Naive thymus-derived CD4-positive, alpha-beta T cell (primary cell): ENCODE results near the gene NME3. TPM values are rescaled to one million over a fixed set of nuclear protein-coding genes. Genes with fewer than 3 reads are reported as not detected.

Source experiments
- ATAC-seq: fragments of 150-1000 bp; cut with Tn5 transposase; 2 replicates; pipeline ENCODE4 v1.10.0; 2021; ENCODE audit warnings: mild to moderate bottlenecking, moderate library complexity
- CTCF ChIA-PET: fragments of 350-600 bp; sonication (Branson Sonifier 250); formaldehyde crosslinking; loops from one replicate; lab custom pipeline; 2021; ENCODE audit warnings: antibody characterized with exemption; lab: Charles Lee
- POLR2A ChIA-PET: fragments of 350-600 bp; sonication (Branson Sonifier 250); formaldehyde crosslinking; loops from one replicate; lab custom pipeline; 2021; ENCODE audit warnings: antibody characterized with exemption, inconsistent platforms; lab: Charles Lee
- DNase-seq, 9 donors: peaks; one replicate each; pipeline versions ENCODE4 v3.0.0 to v3.0.0-alpha.2; 2020 to 2022; ENCODE audit warnings: mixed read lengths in 1 of 9
- H3K27ac ChIP-seq: one replicate; pipeline ENCODE4 v1.7.0; 2013; ENCODE audit warnings: mild to moderate bottlenecking, low read depth, low read length, moderate library complexity
- H3K27me3 ChIP-seq, 2 donors: one replicate each; pipeline ENCODE4 v1.7.0; 2013; ENCODE audit warnings: low read length in 2 of 2, mild to moderate bottlenecking in 2 of 2, moderate library complexity in 2 of 2; ENCODE audit not compliant: control insufficient read depth in 2 of 2, insufficient read depth in 2 of 2
- H3K36me3 ChIP-seq, 3 experiments: 1 replicate in 2 of 3; 2 replicates in 1 of 3; pipeline ENCODE4 v1.7.0; 2013; ENCODE audit warnings: low read length in 3 of 3, mild to moderate bottlenecking in 3 of 3, moderate library complexity in 1 of 3; ENCODE audit not compliant: insufficient read depth in 3 of 3, control insufficient read depth in 2 of 3
- H3K4me1 ChIP-seq, 2 donors: one replicate each; pipeline ENCODE4 v1.7.0; 2013; ENCODE audit warnings: low read length in 2 of 2, mild to moderate bottlenecking in 2 of 2, moderate library complexity in 1 of 2; ENCODE audit not compliant: control insufficient read depth in 2 of 2, insufficient read depth in 2 of 2
- H3K4me3 ChIP-seq: 2 replicates; pipeline ENCODE4 v1.7.0; 2013; ENCODE audit warnings: mild to moderate bottlenecking, low read length
- H3K9me3 ChIP-seq, 3 experiments: 1 replicate in 2 of 3; 2 replicates in 1 of 3; pipeline ENCODE4 v1.7.0; 2013; ENCODE audit warnings: low read length in 3 of 3; ENCODE audit not compliant: control insufficient read depth in 2 of 3
- H3K27ac Mint-ChIP-seq, 9 donors: one replicate each; pipeline ENCODE4 v1.8.0; 2020 to 2022; ENCODE audit warnings: mixed read lengths in 9 of 9, mild to moderate bottlenecking in 8 of 9, moderate library complexity in 5 of 9, inconsistent platforms in 2 of 9
- H3K27me3 Mint-ChIP-seq, 5 donors: one replicate each; pipeline ENCODE4 v1.8.0; 2021 to 2022; ENCODE audit warnings: mixed read lengths in 5 of 5, mild to moderate bottlenecking in 1 of 5
- H3K36me3 Mint-ChIP-seq, 5 donors: one replicate each; pipeline ENCODE4 v1.8.0; 2020 to 2022; ENCODE audit warnings: mixed read lengths in 5 of 5, mild to moderate bottlenecking in 3 of 5, inconsistent platforms in 1 of 5
- H3K4me1 Mint-ChIP-seq, 7 donors: one replicate each; pipeline ENCODE4 v1.8.0; 2020 to 2022; ENCODE audit warnings: mixed read lengths in 7 of 7, mild to moderate bottlenecking in 3 of 7, inconsistent platforms in 1 of 7
- H3K4me3 Mint-ChIP-seq, 10 donors: one replicate each; pipeline ENCODE4 v1.8.0; 2020 to 2022; ENCODE audit warnings: mild to moderate bottlenecking in 10 of 10, mixed read lengths in 10 of 10, moderate library complexity in 6 of 10, inconsistent platforms in 2 of 10
- H3K9me3 Mint-ChIP-seq, 11 donors: one replicate each; pipeline ENCODE4 v1.8.0; 2020 to 2022; ENCODE audit warnings: mixed read lengths in 11 of 11, mild to moderate bottlenecking in 4 of 11, inconsistent platforms in 1 of 11, moderate library complexity in 1 of 11
- intact Hi-C, 2 donors: fragments of 100-400 bp; cut with micrococcal nuclease; formaldehyde crosslinking; loops; one replicate each; pipeline ENCODE4 v1.15.1; 2023
- polyA plus RNA-seq, 2 donors: library from polyadenylated mRNA; unstranded; fragments of 300-500 nt; fragmentation: Illumina TruSeq; gene quantifications; one replicate each; pipeline ENCODE4 v1.2.3, GENCODE V29; 2021
- total RNA-seq, 6 experiments: library from RNA in 5 of 6; stranded (reverse) in 5 of 6; gene quantifications; 1 replicate in 5 of 6; 2 replicates in 1 of 6; pipeline ENCODE4 v1.2.3 and lab custom pipeline; 2021 to 2026

Gene NME3
- total and polyA plus RNA-seq, 7 experiments from 2014 or later, result 49.4 to 81.5 (median 70.6) TPM

GRCh38 chr16:1791256-1791942 is 20.1 kb upstream of the NME3 start:
- Mint-ChIP-seq H3K36me3 (peaks cover 0 to 5% (median 1%) of the 10 kb centered on the region in 5 donors), H3K4me3 (no peak overlapping the region), H3K27me3 (no peaks in the 10 kb centered on the region), H3K4me1 (peaks cover 0 to 5% (median 0%) of the 10 kb centered on the region in 7 donors), H3K27ac (no peak overlapping the region), H3K9me3 (no peaks in the 10 kb centered on the region)
- Histone ChIP-seq H3K27ac (no peak overlapping the region), H3K9me3 (no peaks in the 10 kb centered on the region), H3K4me3 (no peak overlapping the region), H3K4me1 (no peaks in the 10 kb centered on the region), H3K36me3 (peaks cover 0 to 59% (median 4%) of the 10 kb centered on the region in 3 experiments), H3K27me3 (no peaks in the 10 kb centered on the region)
- ChIA-PET CTCF (no interaction called here), POLR2A (interaction anchor here (0.8 kb wide), 1 partner anchor 9 kb away, joined by 3 read pairs; the partner anchor contains the start of genes NUBP2 and SPSB3)
- intact Hi-C loops, result no loop called here
- no peak for ATAC-seq
- DNase-seq, result no peak

DNA sequence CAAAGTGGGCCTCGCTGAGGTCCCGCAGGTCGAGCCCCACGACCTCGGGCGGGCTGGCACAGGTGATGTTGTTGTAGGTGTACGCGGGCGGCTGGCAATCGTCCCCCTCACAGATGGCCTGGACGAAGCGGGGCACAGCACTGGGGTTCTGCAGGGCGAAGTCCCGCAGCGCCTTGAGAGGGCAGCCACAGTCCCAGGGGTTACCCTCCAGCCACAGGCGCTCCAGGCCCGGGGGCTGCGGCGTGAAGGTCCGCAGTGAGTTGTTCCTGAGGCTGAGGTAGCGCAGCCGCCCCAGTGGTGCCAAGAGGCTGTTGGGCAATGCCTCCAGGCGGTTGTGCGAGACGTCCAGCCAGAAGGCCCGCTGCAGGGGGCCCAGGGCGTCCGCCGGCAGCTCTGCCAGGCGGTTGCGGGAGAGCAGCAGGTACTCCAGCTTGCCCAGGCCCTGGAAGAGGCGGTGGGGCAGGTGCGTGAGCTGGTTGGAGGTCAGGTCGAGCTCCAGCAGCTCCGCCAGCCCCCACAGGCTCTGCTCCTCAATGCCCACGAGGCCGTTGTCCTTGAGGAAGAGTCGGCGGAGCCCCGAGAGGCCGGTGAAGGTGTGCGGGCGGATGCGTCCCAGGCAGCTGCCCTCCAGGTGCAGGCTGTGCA is 19.4 kb upstream of the NME3 start:
- Mint-ChIP-seq H3K9me3 (no peaks in the 10 kb centered on the region), H3K27ac (no peak overlapping the region), H3K4me3 (no peak overlapping the region), H3K36me3 (peaks cover 0 to 5% (median 1%) of the 10 kb centered on the region in 5 donors), H3K4me1 (peaks cover 0 to 5% (median 2%) of the 10 kb centered on the region in 7 donors), H3K27me3 (no peaks in the 10 kb centered on the region)
- CTCF ChIA-PET, result no interaction called here
- Histone ChIP-seq H3K9me3 (no peaks in the 10 kb centered on the region), H3K4me1 (peaks cover 0 to 3% of the 10 kb centered on the region in 2 donors), H3K27me3 (no peaks in the 10 kb centered on the region), H3K27ac (no peak overlapping the region), H3K36me3 (peaks cover 0 to 66% (median 4%) of the 10 kb centered on the region in 3 experiments), H3K4me3 (no peak overlapping the region)
- intact Hi-C loops, result no loop called here
- POLR2A ChIA-PET, result interaction anchor here (0.8 kb wide), 1 partner anchor 8 kb away, joined by 3 read pairs; the partner anchor contains the start of genes NUBP2 and SPSB3
- DNase-seq (peak in 1 of 9 donors; percentile 4), ATAC-seq (no peak)

DNA sequence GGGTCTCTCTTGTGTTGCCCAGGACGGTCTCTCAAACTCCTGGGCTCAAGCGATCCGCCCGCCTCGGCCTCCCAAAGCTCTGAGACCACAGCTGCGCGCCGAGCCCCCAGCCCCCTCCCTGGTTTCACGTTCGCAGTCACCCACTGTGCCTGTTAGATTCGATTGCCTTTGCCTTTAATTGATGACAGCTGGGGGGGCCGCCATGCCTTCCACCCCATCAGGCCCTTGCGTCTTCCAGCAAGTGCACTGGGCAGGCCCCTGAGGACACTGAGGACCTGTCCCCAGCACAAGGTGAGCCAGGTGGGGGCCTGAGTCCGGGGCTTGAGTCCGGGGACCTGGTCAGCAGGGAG is 18.9 kb upstream of the NME3 start:
- POLR2A ChIA-PET, result interaction anchor here (0.8 kb wide), 1 partner anchor 8 kb away, joined by 3 read pairs; the partner anchor contains the start of genes NUBP2 and SPSB3
- Histone ChIP-seq H3K36me3 (peaks cover 0 to 71% (median 4%) of the 10 kb centered on the region in 3 experiments), H3K27ac (no peak overlapping the region), H3K4me1 (peaks cover 0 to 8% of the 10 kb centered on the region in 2 donors), H3K4me3 (no peak overlapping the region), H3K27me3 (no peaks in the 10 kb centered on the region), H3K9me3 (no peaks in the 10 kb centered on the region)
- no peak overlapping the region for H3K4me3 Mint-ChIP-seq
- intact Hi-C loops, result no loop called here
- H3K27ac Mint-ChIP-seq, result no peak overlapping the region
- DNase-seq, result no peak
- peaks cover 0 to 10% (median 5%) of the 10 kb centered on the region in 7 donors for H3K4me1 Mint-ChIP-seq
- no peaks in the 10 kb centered on the region for H3K9me3 Mint-ChIP-seq
- no peak for ATAC-seq
- peaks cover 0 to 5% (median 1%) of the 10 kb centered on the region in 5 donors for H3K36me3 Mint-ChIP-seq
- CTCF ChIA-PET, result no interaction called here
- H3K27me3 Mint-ChIP-seq, result no peaks in the 10 kb centered on the region

- Histone ChIP-seq H3K9me3 (no peaks in the 10 kb centered on the region), H3K27me3 (no peaks in the 10 kb centered on the region), H3K4me3 (no peak overlapping the region), H3K36me3 (peaks cover 0 to 74% (median 4%) of the 10 kb centered on the region in 3 experiments), H3K4me1 (peaks cover 0 to 14% of the 10 kb centered on the region in 2 donors), H3K27ac (no peak overlapping the region)
- no peaks in the 10 kb centered on the region for H3K9me3 Mint-ChIP-seq
- ChIA-PET CTCF (no interaction called here), POLR2A (no interaction called here)
- no peaks in the 10 kb centered on the region for H3K27me3 Mint-ChIP-seq
- DNase-seq, result peak in 2 of 9 donors; percentile 4 to 20
- no peak overlapping the region for H3K4me3 Mint-ChIP-seq
- no peak for ATAC-seq
- no peak overlapping the region for H3K27ac Mint-ChIP-seq
- H3K4me1 Mint-ChIP-seq, result peaks cover 0 to 16% (median 7%) of the 10 kb centered on the region in 7 donors
- H3K36me3 Mint-ChIP-seq, result peaks cover 0 to 5% (median 1%) of the 10 kb centered on the region in 5 donors
- intact Hi-C loops, result loop anchor here (10.0 kb wide), 4 partner anchors 365 to 1205 kb away; partner anchors contain the start of genes TRAF7 (in 2 of the 2), UBE2I (in 1 of the 2) and UQCC4 (in 1 of the 2)
These were observed 18.3 kb upstream of the NME3 start for GRCh38 chr16:1789643-1790045.

GRCh38 chr16:1788708-1789100 is 17.4 kb upstream of the NME3 start:
- H3K36me3 ChIP-seq, result peaks cover 0 to 74% (median 4%) of the 10 kb centered on the region in 3 experiments
- H3K4me1 ChIP-seq, result peaks cover 5 to 20% of the 10 kb centered on the region in 2 donors
- Mint-ChIP-seq H3K4me1 (peaks cover 0 to 22% (median 7%) of the 10 kb centered on the region in 7 donors), H3K9me3 (no peaks in the 10 kb centered on the region), H3K27me3 (no peaks in the 10 kb centered on the region), H3K27ac (peak overlapping the region in 2 of 9 donors; percentile 45 to 84), H3K4me3 (peak overlapping the region in 1 of 10 donors; percentile 13), H3K36me3 (peaks cover 0 to 5% (median 1%) of the 10 kb centered on the region in 5 donors)
- intact Hi-C loops, result loop anchor here (10.0 kb wide), 4 partner anchors 364 to 1204 kb away; partner anchors contain the start of genes TRAF7 (in 2 of the 2), UBE2I (in 1 of the 2) and UQCC4 (in 1 of the 2)
- ChIA-PET POLR2A (no interaction called here), CTCF (no interaction called here)
- ATAC-seq (no peak), DNase-seq (peak in 1 of 9 donors; percentile 4)
- no peak overlapping the region for H3K27ac ChIP-seq
- no peaks in the 10 kb centered on the region for H3K9me3 ChIP-seq
- no peak overlapping the region for H3K4me3 ChIP-seq
- no peaks in the 10 kb centered on the region for H3K27me3 ChIP-seq

DNA sequence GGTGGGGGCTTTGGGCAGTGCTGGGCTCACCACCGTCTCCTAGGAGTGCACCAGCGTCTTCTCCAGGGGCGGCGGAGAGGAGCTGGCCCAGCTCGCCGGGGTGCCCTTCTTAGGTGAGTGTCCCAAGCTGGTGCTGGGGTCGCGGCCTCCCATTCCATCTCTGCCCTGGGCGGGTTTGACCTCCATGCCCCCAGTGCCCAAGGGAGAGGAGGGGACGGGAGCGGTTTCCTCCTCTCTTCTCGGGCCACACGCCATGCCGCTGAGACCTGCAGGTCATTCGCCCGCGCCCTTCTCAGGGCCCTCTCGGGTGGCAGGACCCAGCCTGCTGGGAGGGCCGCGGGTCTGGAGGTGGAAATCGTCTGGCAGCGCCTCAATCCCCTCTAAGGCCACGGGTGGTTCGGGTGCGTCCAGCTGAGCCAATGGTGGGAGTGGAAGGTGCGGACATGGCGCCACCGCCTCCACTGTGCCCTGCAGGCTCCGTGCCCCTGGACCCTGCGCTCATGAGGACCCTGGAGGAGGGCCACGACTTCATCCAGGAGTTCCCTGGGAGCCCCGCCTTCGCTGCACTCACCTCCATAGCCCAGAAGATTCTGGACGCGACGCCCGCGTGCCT is 16.9 kb upstream of the NME3 start:
- intact Hi-C loops, result loop anchor here (10.0 kb wide), 4 partner anchors 363 to 1203 kb away; partner anchors contain the start of genes TRAF7 (in 2 of the 2), UBE2I (in 1 of the 2) and UQCC4 (in 1 of the 2)
- no peaks in the 10 kb centered on the region for H3K9me3 Mint-ChIP-seq
- H3K27me3 Mint-ChIP-seq, result no peaks in the 10 kb centered on the region
- no peak overlapping the region for H3K27ac Mint-ChIP-seq
- H3K36me3 Mint-ChIP-seq, result peaks cover 0 to 5% (median 4%) of the 10 kb centered on the region in 5 donors
- no peaks in the 10 kb centered on the region for H3K27me3 ChIP-seq
- H3K4me1 Mint-ChIP-seq, result peaks cover 4 to 27% (median 11%) of the 10 kb centered on the region in 7 donors
- ChIA-PET CTCF (no interaction called here), POLR2A (no interaction called here)
- peaks cover 0 to 74% (median 4%) of the 10 kb centered on the region in 3 experiments for H3K36me3 ChIP-seq
- peaks cover 5 to 20% of the 10 kb centered on the region in 2 donors for H3K4me1 ChIP-seq
- no peak overlapping the region for H3K27ac ChIP-seq
- peak in 1 of 9 donors; percentile 9 for DNase-seq
- no peaks in the 10 kb centered on the region for H3K9me3 ChIP-seq
- no peak overlapping the region for H3K4me3 Mint-ChIP-seq
- H3K4me3 ChIP-seq, result no peak overlapping the region
- no peak for ATAC-seq
